Lower lobe of right lung (tissue), 2 donors: ENCODE measurements around the gene FOXP1. TPM values are rescaled to one million over a fixed set of nuclear protein-coding genes. Genes with fewer than 3 reads are reported as not detected.

Experiments
- ATAC-seq, 2 donors: fragments of 200-7000 bp; cut with Tn5 transposase; one replicate each; pipeline ENCODE4 v1.9.1; 2020 to 2022; ENCODE audit warnings: mild to moderate bottlenecking in 2 of 2, moderate library complexity in 2 of 2
- DNase-seq: peaks from one replicate; pipeline ENCODE4 v3.0.0-alpha.2; 2020
- H3K27ac ChIP-seq: fragments of 200-600 bp; one replicate; pipeline ENCODE4 v1.8.0; 2022
- H3K27me3 ChIP-seq: fragments of 200-600 bp; one replicate; pipeline ENCODE4 v1.8.0; 2022; ENCODE audit warnings: low read depth
- H3K36me3 ChIP-seq: fragments of 200-600 bp; one replicate; pipeline ENCODE4 v1.8.0; 2022; ENCODE audit warnings: mild to moderate bottlenecking
- H3K4me1 ChIP-seq: fragments of 200-600 bp; one replicate; pipeline ENCODE4 v1.8.0; 2022
- H3K4me3 ChIP-seq: fragments of 200-600 bp; one replicate; pipeline ENCODE4 v1.8.0; 2022; ENCODE audit warnings: mild to moderate bottlenecking
- H3K9me3 ChIP-seq: fragments of 200-600 bp; one replicate; pipeline ENCODE4 v1.8.0; 2022
- CTCF ChIP-seq: fragments of 200-600 bp; IDR thresholded peaks from one replicate; pipeline ENCODE4 v1.8.0; 2022; ENCODE audit warnings: antibody characterized with exemption, mild to moderate bottlenecking
- intact Hi-C: fragments of 100-400 bp; cut with DNase I; formaldehyde crosslinking; loops from one replicate; pipeline ENCODE4 v1.11.0; 2022
- total RNA-seq: library from RNA; stranded (reverse); fragmentation: NEBNext Ultra II Directional; extraction: Animal tissue kit (Norgen Biotek cat#: 25700); gene quantifications from one replicate; pipeline ENCODE4 v1.2.1, GENCODE V29; 2021
- donor health status: DM: no; HTN: yes; CAD: no; lungs with severe emphysema.

Gene FOXP1
- total RNA-seq, 1 donor from 2014 or later, result 138 TPM

GRCh38 chr3:71187715-71188114, 395.8 kb downstream of the FOXP1 start:
- Histone ChIP-seq H3K9me3 (no peaks in the 10 kb centered on the region), H3K27ac (no peak overlapping the region), H3K27me3 (no peaks in the 10 kb centered on the region), H3K4me3 (no peak overlapping the region), H3K4me1 (peaks cover 3% of the 10 kb centered on the region), H3K36me3 (no peaks in the 10 kb centered on the region)
- ATAC-seq, result no peak
- no peak for TF ChIP-seq CTCF
- intact Hi-C loops, result no loop called here
- no peak for DNase-seq

GRCh38 chr3:71186801-71187200, 396.7 kb downstream of the FOXP1 start:
- Histone ChIP-seq H3K27me3 (no peaks in the 10 kb centered on the region), H3K4me3 (no peak overlapping the region), H3K27ac (no peak overlapping the region), H3K9me3 (no peaks in the 10 kb centered on the region), H3K36me3 (no peaks in the 10 kb centered on the region), H3K4me1 (peaks cover 3% of the 10 kb centered on the region)
- DNase-seq (no peak), ATAC-seq (no peak)
- intact Hi-C loops, result no loop called here
- no peak for TF ChIP-seq CTCF

- Histone ChIP-seq H3K9me3 (no peaks in the 10 kb centered on the region), H3K4me1 (peaks cover 2% of the 10 kb centered on the region), H3K27me3 (no peaks in the 10 kb centered on the region), H3K27ac (no peak overlapping the region), H3K36me3 (no peaks in the 10 kb centered on the region), H3K4me3 (no peak overlapping the region)
- no peak for ATAC-seq
- DNase-seq, result no peak
- intact Hi-C loops, result no loop called here
- TF ChIP-seq CTCF, result no peak
Measured at GRCh38 chr3:71185733-71186455, 397.6 kb downstream of the FOXP1 start.

- Histone ChIP-seq H3K36me3 (no peaks in the 10 kb centered on the region), H3K27me3 (no peaks in the 10 kb centered on the region), H3K4me1 (no peaks in the 10 kb centered on the region), H3K9me3 (no peaks in the 10 kb centered on the region), H3K27ac (no peak overlapping the region), H3K4me3 (no peak overlapping the region)
- TF ChIP-seq CTCF, result no peak
- DNase-seq, result no peak
- no peak for ATAC-seq
- intact Hi-C loops, result no loop called here
Measured at GRCh38 chr3:71184252-71184651, 399.3 kb downstream of the FOXP1 start.

- ATAC-seq, result no peak
- no peak for DNase-seq
- intact Hi-C loops, result no loop called here
Measured at GRCh38 chr3:71183549-71183948, 400.0 kb downstream of the FOXP1 start.

More at GRCh38 chr3:71183549-71183948, 400.0 kb downstream of the FOXP1 start:
- Histone ChIP-seq H3K4me1 (no peaks in the 10 kb centered on the region), H3K9me3 (no peaks in the 10 kb centered on the region), H3K36me3 (no peaks in the 10 kb centered on the region), H3K27me3 (no peaks in the 10 kb centered on the region), H3K27ac (no peak overlapping the region), H3K4me3 (no peak overlapping the region)
- no peak for TF ChIP-seq CTCF
